GM10847 (cell line): ENCODE data around the gene MED20.

Experiments used
- POLR2A ChIP-seq: IDR thresholded peaks from 2 replicates; pipeline ENCODE4 v1.6.1; 2011; ENCODE audit not compliant: insufficient read length; ENCODE audit errors: extremely low read depth

MED20 gene

GRCh38 chr6:41920921-41921711, at the start of gene MED20, which contains the start of gene BYSL:
MED20 (minus strand) TSS chr6:41921139; CDS start chr6:41921018, 121 bp downstream.
BYSL (plus strand) TSS chr6:41921499; CDS start chr6:41921563, 64 bp downstream.
- TF ChIP-seq POLR2A: peak; percentile 35

- TF ChIP-seq POLR2A: no peak
Measured at GRCh38 chr6:41970436-41970846, 49.5 kb upstream of the MED20 start.

GRCh38 chr6:41967312-41968287, 46.7 kb upstream of the MED20 start:
- no peak for TF ChIP-seq POLR2A

- TF ChIP-seq POLR2A: no peak
Measured at GRCh38 chr6:41966961-41967311, 46.0 kb upstream of the MED20 start.

GRCh38 chr6:41966214-41966920, 45.4 kb upstream of the MED20 start:
- TF ChIP-seq POLR2A: no peak

- TF ChIP-seq POLR2A: no peak
Measured at GRCh38 chr6:41965429-41966213, 44.7 kb upstream of the MED20 start.

GRCh38 chr6:41964201-41964887, 43.4 kb upstream of the MED20 start:
- no peak for TF ChIP-seq POLR2A

GRCh38 chr6:41963371-41963770, 42.4 kb upstream of the MED20 start:
- TF ChIP-seq POLR2A: no peak

GRCh38 chr6:41960028-41960427, 39.1 kb upstream of the MED20 start:
- no peak for TF ChIP-seq POLR2A

- TF ChIP-seq POLR2A: no peak
Measured at GRCh38 chr6:41958022-41958856, 37.3 kb upstream of the MED20 start.

- no peak for TF ChIP-seq POLR2A
Measured at GRCh38 chr6:41957117-41957516, 36.2 kb upstream of the MED20 start.

- no peak for TF ChIP-seq POLR2A
Measured at GRCh38 chr6:41955412-41955811, 34.5 kb upstream of the MED20 start.

GRCh38 chr6:41954668-41955067, 33.7 kb upstream of the MED20 start:
- no peak for TF ChIP-seq POLR2A
